T-helper 2 cell treated with Interferon-gamma antibody and Interleukin-4, amounts not matched to agents 100 ng/mL and 5 ng/mL, for 36 hours (primary cell): ENCODE results near the gene NCOA5. TPM values are rescaled to one million over a fixed set of nuclear protein-coding genes. Genes with fewer than 3 reads are reported as not detected.

Experiments used
- intact Hi-C: fragments of 100-400 bp; cut with micrococcal nuclease; formaldehyde crosslinking; loops from one replicate; pipeline ENCODE4 v1.15.1; 2023
- total RNA-seq: library from RNA; stranded (reverse); gene quantifications from 2 replicates; pipeline ENCODE4 v1.2.3, GENCODE V29; 2022

Gene NCOA5
- total RNA-seq, 1 donor from 2014 or later, result 40.2 TPM

DNA sequence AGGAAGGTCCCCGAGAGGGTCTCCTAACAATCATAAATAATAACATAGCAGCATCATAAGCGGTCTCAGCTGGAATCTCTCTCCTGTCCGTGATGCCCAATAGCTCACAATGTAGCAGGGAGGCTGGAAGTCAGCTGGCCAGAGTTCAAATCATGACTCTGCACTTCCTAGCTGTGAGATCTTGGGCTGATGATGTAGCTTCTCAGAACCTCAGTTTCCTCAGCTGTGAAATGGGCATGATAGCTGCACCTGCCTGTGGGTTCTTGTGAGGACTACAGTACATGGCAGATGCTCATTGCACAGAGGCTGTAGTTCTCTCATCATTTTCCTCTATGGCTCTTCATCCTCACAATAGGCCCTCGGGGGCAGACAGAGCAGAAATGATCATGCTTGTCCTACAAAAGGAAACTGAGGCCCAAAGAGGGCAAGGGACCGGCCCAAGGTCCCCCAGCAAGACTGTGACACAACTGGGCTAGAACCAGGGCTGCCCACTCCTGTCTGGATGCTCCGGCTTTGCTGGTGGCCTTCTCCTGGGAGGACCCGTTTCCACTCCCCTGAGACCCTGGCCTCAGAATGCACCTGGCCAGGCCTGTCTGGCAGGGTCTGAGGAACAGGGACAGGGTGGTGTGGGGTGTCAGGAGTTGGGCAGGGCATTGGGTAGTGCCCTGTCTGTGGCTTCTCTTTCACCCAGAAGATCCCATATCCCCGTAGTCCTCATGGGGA is 43.0 kb downstream of the NCOA5 start:
- intact Hi-C loops, result no loop called here

- intact Hi-C loops, result no loop called here
Observed at GRCh38 chr20:46044896-46045295, 44.9 kb downstream of the NCOA5 start.

DNA sequence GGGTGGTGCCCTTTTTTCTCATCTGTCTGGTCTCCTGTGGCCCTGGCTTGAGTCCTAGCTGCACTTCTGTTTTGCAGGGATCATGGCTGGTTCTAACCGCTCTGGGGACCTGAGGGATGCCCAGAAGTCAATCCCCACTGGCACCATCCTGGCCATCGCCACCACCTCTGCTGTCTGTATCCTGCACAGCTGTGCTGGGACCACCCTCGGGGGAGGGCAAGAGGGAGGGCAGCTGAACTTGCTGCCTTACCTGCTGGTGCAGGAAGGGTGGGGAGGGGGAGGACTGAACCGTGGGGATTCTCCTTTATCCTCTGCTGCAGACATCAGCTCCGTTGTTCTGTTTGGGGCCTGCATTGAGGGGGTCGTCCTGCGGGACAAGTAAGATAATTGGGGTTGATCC is 46.2 kb downstream of the NCOA5 start:
- intact Hi-C loops, result no loop called here

DNA sequence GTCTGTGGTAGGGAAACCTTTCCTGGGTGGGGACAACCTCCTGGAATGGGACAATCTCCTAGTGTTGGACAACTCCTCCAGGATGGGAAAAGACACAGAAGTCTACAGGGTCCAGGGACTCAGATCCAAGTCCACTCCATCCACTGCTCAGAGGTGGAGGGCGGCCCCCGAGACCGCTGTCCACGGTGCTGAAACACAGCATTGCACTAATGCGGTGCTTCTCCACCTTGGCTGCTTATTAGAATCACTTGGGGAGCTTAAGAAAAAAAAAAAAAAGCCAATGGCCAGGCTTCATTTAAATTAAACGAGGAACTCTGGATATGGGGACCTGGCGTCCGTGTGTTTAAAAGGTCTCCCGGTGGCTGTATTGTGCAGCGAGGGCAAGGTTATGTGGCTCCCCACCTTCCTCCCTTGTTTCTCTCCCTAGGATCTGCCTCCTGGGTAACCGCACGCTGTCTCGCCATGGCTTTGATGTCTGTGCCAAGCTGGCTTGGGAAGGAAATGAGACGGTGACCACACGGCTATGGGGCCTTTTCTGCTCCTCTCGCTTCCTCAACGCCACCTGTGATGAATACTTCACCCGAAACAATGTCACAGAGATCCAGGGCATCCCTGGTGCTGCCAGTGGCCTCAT is 48.7 kb downstream of the NCOA5 start:
- intact Hi-C loops, result loop anchor here (1.0 kb wide), 1 partner anchor 12 kb away; the partner anchor contains the start of gene SLC12A5

GRCh38 chr20:46037036-46037435 is 52.7 kb downstream of the NCOA5 start:
- intact Hi-C loops, result no loop called here

GRCh38 chr20:46036370-46036769 is 53.4 kb downstream of the NCOA5 start:
- intact Hi-C loops, result no loop called here

- intact Hi-C loops, result no loop called here
Observed at GRCh38 chr20:46035713-46036112, 54.0 kb downstream of the NCOA5 start.

DNA sequence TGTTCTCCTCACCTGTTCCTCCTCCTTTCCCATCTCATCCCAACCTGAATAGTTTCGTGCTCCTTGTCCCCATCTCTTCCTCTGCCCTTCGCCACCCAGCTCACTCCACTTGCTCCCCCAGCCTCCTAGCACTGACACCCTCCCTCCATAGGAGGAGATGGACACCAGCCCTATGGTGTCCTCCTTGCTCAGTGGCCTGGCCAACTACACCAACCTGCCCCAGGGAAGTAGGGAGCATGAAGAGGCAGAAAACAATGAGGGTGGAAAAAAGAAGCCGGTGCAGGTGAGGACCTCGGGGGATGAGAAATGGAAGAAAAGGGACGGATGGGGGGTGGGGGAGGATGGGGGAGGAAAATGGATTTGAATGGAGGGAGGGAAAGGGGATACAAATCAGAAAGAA is 54.5 kb downstream of the NCOA5 start:
- intact Hi-C loops, result no loop called here

GRCh38 chr20:46034039-46034438 is 55.7 kb downstream of the NCOA5 start:
- intact Hi-C loops, result no loop called here

DNA sequence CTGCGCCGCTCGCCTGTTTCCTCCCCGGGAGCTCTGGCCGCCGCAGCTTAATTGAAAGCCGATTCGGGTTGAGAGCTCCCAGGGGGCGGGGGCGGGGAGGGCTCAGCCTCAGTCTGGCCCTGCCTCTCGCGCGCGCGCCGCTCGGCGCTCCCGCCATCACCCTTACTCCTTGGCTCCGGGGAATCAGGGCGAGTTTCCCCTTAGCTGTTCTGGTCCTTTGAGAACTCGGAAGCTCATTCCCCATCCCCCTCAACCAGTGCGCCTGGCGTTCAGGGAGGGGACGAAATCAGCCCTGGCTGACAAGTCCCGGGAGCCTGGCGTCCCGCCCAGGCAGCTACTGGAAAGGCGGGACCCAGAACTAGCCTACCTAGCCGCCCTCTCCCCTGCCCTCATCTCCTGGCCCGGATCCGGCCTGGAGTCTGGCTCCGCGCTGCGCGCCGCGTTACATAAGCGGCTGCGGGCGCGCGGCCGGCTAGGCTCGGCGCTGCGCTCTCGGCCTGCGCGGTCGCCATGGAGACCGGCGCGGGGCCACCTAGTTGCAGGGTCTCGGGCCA is 58.0 kb downstream of the NCOA5 start:
- intact Hi-C loops, result no loop called here

- intact Hi-C loops, result no loop called here
Observed at GRCh38 chr20:46031014-46031569, 58.7 kb downstream of the NCOA5 start.

DNA sequence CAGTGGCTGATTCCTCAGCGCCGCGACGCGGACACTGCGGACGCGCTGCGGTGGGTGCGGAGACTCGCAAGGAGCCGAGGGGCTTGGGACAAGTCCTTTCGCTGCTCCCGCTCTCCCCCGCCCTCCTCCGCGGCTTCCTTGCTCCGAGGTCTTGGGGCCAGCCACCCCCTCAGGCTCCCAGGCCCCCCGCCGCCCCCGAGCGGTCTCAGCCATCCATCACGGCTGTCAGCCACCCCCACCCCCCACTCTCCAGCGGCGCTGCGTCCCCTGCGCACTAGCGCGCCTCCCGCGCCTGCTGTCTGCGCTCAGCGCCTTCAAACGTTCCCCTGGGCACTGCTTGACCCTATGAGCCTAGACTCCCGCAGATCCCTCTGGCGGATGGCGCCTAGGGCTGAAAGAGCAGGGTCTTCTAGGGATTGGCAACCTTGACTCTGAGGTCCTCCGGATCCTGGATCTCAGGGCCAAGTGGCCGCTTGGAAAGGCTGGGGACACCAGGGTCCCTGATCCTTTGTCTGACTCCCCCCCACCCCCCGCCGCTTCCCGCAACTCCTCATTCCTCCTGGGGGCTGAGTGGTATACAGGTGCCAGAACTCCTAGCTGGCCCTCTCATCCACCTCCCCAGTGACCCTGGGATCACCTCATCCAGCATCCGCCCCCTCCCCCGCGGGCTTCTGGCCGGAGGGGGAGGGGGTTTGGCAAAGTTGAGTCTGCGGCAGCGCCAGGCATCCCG is 59.3 kb downstream of the NCOA5 start:
- intact Hi-C loops, result no loop called here

DNA sequence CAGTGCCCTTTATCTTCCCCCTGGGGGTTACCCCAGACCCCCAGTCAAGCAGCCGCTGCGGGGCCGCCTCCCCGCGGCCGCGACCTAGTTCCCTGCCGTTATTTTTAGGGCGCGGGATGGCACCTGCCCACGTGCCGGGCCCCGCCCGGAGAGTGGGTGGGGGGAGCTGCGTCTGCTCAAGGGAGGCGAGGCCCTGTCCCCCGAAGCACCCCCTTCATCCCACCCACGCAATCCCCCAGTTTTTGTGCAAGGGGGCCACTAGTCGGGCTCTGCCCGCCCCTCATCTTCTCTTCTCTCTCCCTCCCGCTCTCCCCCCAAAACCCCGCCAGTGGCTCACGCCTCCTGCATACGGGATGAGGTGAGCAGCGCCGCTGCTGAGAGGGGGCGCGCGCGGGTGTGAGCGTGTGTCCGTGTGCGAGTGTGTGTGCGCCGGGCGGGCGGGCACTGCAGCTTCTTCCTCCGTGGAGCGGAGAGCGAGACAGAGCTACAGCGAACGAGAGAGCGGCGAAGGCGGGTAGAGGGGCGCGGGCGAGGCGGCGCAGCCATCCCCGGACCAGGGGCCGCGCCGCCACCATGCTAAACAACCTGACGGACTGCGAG is 60.9 kb downstream of the NCOA5 start, which contains the start of gene SLC12A5:
Gene SLC12A5 (plus strand): TSS at position 444 of the 600 bp plus-strand sequence. CDS start 130 bp downstream, at position 574.
- intact Hi-C loops, result loop anchor here (1.0 kb wide), 1 partner anchor 12 kb away; no protein-coding TSS in a partner anchor

DNA sequence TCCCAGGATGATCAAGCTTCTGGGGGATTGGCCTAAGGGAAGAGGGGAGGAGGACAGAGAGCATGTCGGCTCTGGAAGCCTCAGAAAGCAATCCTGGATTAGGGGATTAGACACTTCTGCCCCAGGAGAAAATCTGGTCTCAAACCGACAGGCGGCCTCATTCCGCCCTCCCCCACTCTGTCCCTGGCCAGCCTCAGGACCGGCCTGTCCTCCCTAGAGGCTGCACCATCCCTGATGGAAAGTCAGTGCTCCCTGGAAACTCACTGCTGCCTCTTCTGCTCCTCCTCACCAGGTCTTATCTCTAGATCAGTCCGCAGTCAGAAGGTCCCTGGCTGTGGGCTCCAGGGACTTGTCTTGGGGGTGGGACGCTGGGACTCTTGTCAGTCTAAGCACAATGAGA is 61.7 kb downstream of the NCOA5 start:
- intact Hi-C loops, result no loop called here

GRCh38 chr20:46027245-46027853 is 62.4 kb downstream of the NCOA5 start:
- intact Hi-C loops, result no loop called here

DNA sequence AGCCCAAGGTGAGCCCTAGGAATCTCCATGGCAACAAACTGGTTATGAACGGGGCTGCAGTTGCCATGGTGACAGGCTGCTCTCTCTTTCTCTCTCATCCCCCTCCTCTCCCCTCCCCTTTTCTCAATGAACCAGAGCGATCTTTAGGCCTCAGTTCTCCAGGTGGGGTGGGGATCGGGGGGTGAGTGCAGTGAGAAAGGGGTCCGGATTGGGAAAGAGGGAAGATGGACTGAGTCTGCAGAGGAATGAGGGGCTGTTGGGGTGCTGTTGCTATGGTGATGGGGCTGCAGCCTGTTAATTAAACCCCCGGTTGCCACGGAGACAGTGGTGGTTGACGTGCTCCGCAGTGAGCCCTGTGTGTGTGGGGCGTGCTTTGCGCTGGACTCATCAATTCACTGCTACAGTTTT is 64.4 kb downstream of the NCOA5 start:
- intact Hi-C loops, result no loop called here

- intact Hi-C loops, result loop anchor here (1.0 to 2.0 kb wide), 2 partner anchors 65 to 150 kb away; partner anchors contain the start of gene NCOA5
Observed at GRCh38 chr20:46023999-46024398, 65.8 kb downstream of the NCOA5 start.

DNA sequence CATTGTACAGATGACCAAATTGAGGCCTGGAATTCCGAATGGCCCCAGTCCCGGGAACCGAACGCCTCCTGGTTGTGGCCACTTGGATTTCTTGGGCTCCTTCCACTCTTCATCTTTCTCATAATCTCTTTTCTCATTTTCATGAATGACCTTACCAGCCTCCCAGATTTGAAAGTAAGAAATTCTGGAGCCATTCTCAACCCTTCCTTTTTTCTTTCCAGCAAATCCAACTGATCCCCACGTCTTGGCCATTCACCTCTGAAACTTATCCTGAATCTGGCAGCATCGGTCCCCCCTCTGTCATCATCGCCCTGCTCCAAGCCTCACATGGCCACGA is 66.6 kb downstream of the NCOA5 start:
- intact Hi-C loops, result loop anchor here (1.0 to 2.0 kb wide), 2 partner anchors 66 to 151 kb away; partner anchors contain the start of gene NCOA5

- intact Hi-C loops, result loop anchor here (1.0 to 2.0 kb wide), 2 partner anchors 66 to 152 kb away; partner anchors contain the start of gene NCOA5
Observed at GRCh38 chr20:46022411-46023147, 67.2 kb downstream of the NCOA5 start.
